ENCODE results near the gene MCCC2. TPM values are rescaled to one million over a fixed set of nuclear protein-coding genes. Genes with fewer than 3 reads are reported as not detected.

MCCC2 gene
- total RNA-seq, 6 experiments from 2014 or later = 70.4 to 92.7 (median 81.0) TPM

- DNase-seq (no peak), ATAC-seq (no peak)
- Histone ChIP-seq H3K4me3 (no peak overlapping the region), H3K27me3 (no peaks in the 10 kb centered on the region), H3K36me3 (no peaks in the 10 kb centered on the region), H3K9me3 (no peaks in the 10 kb centered on the region), H3K27ac (no peak overlapping the region), H3K4me1 (no peaks in the 10 kb centered on the region)
- WGBS (ENCODE audit: insufficient coverage, low coverage, low lambda C conversion rate, missing lambda C conversion rate) = 53% methylated on average over 2 of the region's 2 CpGs
- intact Hi-C loops (cut with DNase I) = no loop called here
- no peak for TF ChIP-seq POLR2A (IDR thresholded peaks at IDR 0.05)
These were observed 112.6 kb downstream of the MCCC2 start for GRCh38 chr5:71699751-71700150.

GRCh38 chr5:71700803-71701202 lies 113.7 kb downstream of the MCCC2 start:
- no peak for DNase-seq
- Histone ChIP-seq H3K4me3 (no peak overlapping the region), H3K36me3 (no peaks in the 10 kb centered on the region), H3K9me3 (no peaks in the 10 kb centered on the region), H3K27me3 (no peaks in the 10 kb centered on the region), H3K4me1 (no peaks in the 10 kb centered on the region), H3K27ac (no peak overlapping the region)
- intact Hi-C loops (cut with DNase I) = no loop called here
- no peak for TF ChIP-seq POLR2A (IDR thresholded peaks at IDR 0.05)
- TF ChIP-seq CTCF (IDR thresholded peaks at IDR 0.05) = no peak
- ATAC-seq = no peak

GRCh38 chr5:71701407-71701806 lies 114.3 kb downstream of the MCCC2 start:
- no peak for ATAC-seq
- WGBS (ENCODE audit: insufficient coverage, low coverage, low lambda C conversion rate, missing lambda C conversion rate) = 59% methylated on average over 3 of the region's 3 CpGs
- H3K27me3 ChIP-seq = no peaks in the 10 kb centered on the region
- TF ChIP-seq POLR2A (IDR thresholded peaks at IDR 0.05) (no peak), CTCF (IDR thresholded peaks at IDR 0.05) (no peak)
- no peaks in the 10 kb centered on the region for H3K36me3 ChIP-seq
- H3K4me3 ChIP-seq = no peak overlapping the region
- no peaks in the 10 kb centered on the region for H3K4me1 ChIP-seq
- intact Hi-C loops (cut with DNase I) = no loop called here
- no peak for DNase-seq
- no peak overlapping the region for H3K27ac ChIP-seq
- no peaks in the 10 kb centered on the region for H3K9me3 ChIP-seq

GRCh38 chr5:71703941-71704340 lies 116.8 kb downstream of the MCCC2 start:
- intact Hi-C loops (cut with DNase I) = no loop called here
- no peak for ATAC-seq
- Histone ChIP-seq H3K27me3 (no peaks in the 10 kb centered on the region), H3K4me1 (no peaks in the 10 kb centered on the region), H3K27ac (no peak overlapping the region), H3K36me3 (no peaks in the 10 kb centered on the region), H3K9me3 (no peaks in the 10 kb centered on the region), H3K4me3 (no peak overlapping the region)
- WGBS (ENCODE audit: insufficient coverage, low coverage, low lambda C conversion rate, missing lambda C conversion rate) = 27% methylated on average over 4 of the region's 4 CpGs
- TF ChIP-seq CTCF (IDR thresholded peaks at IDR 0.05) (no peak), POLR2A (IDR thresholded peaks at IDR 0.05) (no peak)
- no peak for DNase-seq

GRCh38 chr5:71705421-71705820 lies 118.3 kb downstream of the MCCC2 start:
- TF ChIP-seq CTCF (IDR thresholded peaks at IDR 0.05) (no peak), POLR2A (IDR thresholded peaks at IDR 0.05) (no peak)
- ATAC-seq = no peak
- H3K4me1 ChIP-seq = no peaks in the 10 kb centered on the region
- no peaks in the 10 kb centered on the region for H3K36me3 ChIP-seq
- intact Hi-C loops (cut with DNase I) = no loop called here
- H3K4me3 ChIP-seq = no peak overlapping the region
- H3K9me3 ChIP-seq = no peaks in the 10 kb centered on the region
- no peaks in the 10 kb centered on the region for H3K27me3 ChIP-seq
- WGBS (ENCODE audit: insufficient coverage, low coverage, low lambda C conversion rate, missing lambda C conversion rate) = 79% methylated on average over 5 of the region's 5 CpGs
- no peak overlapping the region for H3K27ac ChIP-seq
- DNase-seq = no peak
